Measurements from ENCODE around the gene GALNT15. TPM values are rescaled to one million over a fixed set of nuclear protein-coding genes. Genes with fewer than 3 reads are reported as not detected.

Gene GALNT15
- total and polyA plus RNA-seq, 11 donors = 0.96 to 81.1 (median 5.5) TPM

DNA sequence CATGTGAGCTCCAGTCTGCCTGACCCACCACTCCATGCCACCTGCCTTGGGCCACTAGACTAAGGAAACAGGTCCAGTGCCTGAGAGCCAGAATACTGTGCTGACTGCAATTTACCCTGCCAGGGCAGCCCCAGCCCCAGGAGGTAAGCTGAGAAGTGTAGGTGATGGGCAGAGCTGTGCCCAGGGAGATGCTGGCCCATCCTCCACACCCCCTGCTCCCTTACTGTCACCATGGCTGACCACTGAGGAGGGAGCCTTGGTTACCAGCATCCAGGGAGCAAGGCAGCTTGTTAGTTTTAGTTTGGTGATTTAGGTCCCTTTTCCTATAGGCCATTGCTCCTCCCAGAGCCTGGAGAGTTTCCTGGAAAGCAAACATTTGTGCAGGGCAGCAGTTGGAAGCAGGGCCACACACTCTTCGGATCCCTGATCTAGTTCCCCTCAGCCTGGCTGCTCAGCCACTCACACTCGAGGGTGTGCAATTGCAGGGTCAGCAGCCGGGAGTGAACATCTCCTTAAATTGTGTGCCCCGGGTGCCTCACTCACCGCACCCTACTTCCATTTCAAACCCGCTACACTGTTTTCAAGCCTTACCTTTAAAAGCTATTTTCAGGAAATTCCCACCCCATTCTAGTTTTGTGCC lies 2.0 kb downstream of the GALNT15 start:
- 56 to 78% (median 67%) methylated on average over 6 of the region's 6 CpGs for WGBS, 4 donors
- Histone ChIP-seq H3K27ac (peak overlapping the region in 5 of 12 donors; percentile 23 to 75 (median 50)), H3K4me1 (peaks cover 0 to 52% (median 29%) of the 10 kb centered on the region in 12 donors), H3K4me3 (peak overlapping the region; percentile 1 to 56 (median 32)), H3K36me3 (no peaks in the 10 kb centered on the region), H3K27me3 (no peaks in the 10 kb centered on the region), H3K9me3 (no peaks in the 10 kb centered on the region)
- no peak for ATAC-seq
- intact Hi-C loops (cut with DNase I) = loop anchor here (1.0 to 10.0 kb wide), 6 partner anchors 62 to 542 kb away; no protein-coding TSS in a partner anchor
- DNase-seq = no peak
- TF ChIP-seq POLR2A (IDR thresholded peaks at IDR 0.05) (no peak), CTCF (IDR thresholded peaks at IDR 0.05) (no peak)

- TF ChIP-seq CTCF (IDR thresholded peaks at IDR 0.05) = no peak
- Histone ChIP-seq H3K9me3 (no peaks in the 10 kb centered on the region), H3K4me1 (peaks cover 0 to 52% (median 29%) of the 10 kb centered on the region in 12 donors), H3K27ac (peak overlapping the region in 1 of 12 donors; percentile 75), H3K27me3 (no peaks in the 10 kb centered on the region), H3K36me3 (no peaks in the 10 kb centered on the region), H3K4me3 (peak overlapping the region in 11 of 12 donors; percentile 13 to 56 (median 33))
- ATAC-seq (no peak), DNase-seq (no peak)
- intact Hi-C loops (cut with DNase I) = loop anchor here (2.0 to 10.0 kb wide), 5 partner anchors 63 to 543 kb away; no protein-coding TSS in a partner anchor
- 82 to 92% (median 89%) methylated on average over 4 of the region's 4 CpGs for WGBS, 4 donors
These were observed 2.9 kb downstream of the GALNT15 start for GRCh38 chr3:16177382-16177781.

DNA sequence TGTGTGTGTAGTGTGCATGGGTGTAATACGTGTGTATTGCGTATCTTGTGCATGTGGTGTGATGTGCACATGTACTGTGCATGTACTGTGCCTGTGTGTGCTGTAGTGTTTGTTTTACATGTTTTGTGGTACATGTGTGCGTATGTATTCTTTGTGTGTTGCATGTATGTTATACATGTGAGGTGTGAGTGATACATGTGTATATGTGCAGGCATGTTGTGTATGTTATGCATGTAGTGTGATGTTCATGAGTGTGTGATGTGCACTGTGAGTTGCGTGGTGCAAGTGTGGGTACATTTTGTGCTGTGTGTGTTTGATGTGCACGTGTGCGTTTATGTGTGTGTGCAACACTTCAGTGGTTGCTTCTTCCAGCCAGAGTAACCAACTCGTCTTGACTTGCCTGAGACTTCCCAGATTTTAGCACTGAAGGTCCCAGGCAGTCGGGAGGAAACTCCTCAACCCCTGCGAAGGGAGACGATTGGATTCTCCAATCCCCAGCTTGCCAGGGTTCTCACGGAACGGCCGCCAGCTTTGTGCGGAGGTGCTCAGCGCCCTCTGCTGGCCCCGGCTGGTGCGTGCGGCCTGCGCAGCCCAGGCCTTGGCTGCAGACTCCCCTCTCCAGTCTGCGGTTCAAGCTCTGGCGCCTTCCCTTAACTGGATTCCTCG lies 3.6 kb downstream of the GALNT15 start:
- intact Hi-C loops (cut with DNase I) = loop anchor here (1.0 to 10.0 kb wide), 12 partner anchors 63 to 543 kb away; no protein-coding TSS in a partner anchor
- ATAC-seq = peak; percentile 45 to 78 (median 76)
- Histone ChIP-seq H3K27ac (peak overlapping the region in 2 of 12 donors; percentile 46 to 50), H3K4me1 (peaks cover 0 to 49% (median 29%) of the 10 kb centered on the region in 12 donors), H3K27me3 (no peaks in the 10 kb centered on the region), H3K4me3 (peak overlapping the region in 10 of 12 donors; percentile 3 to 56 (median 35)), H3K36me3 (no peaks in the 10 kb centered on the region), H3K9me3 (no peaks in the 10 kb centered on the region)
- peak; percentile 78 to 92 (median 84) for DNase-seq
- TF ChIP-seq POLR2A (IDR thresholded peaks at IDR 0.05) (peak in 1 of 2 donors; percentile 50), CTCF (IDR thresholded peaks at IDR 0.05) (peak; percentile 94 to 99 (median 96))
- WGBS, 4 donors = 21 to 75% (median 24%) methylated on average over 7 to 22 of the region's 22 CpGs

DNA sequence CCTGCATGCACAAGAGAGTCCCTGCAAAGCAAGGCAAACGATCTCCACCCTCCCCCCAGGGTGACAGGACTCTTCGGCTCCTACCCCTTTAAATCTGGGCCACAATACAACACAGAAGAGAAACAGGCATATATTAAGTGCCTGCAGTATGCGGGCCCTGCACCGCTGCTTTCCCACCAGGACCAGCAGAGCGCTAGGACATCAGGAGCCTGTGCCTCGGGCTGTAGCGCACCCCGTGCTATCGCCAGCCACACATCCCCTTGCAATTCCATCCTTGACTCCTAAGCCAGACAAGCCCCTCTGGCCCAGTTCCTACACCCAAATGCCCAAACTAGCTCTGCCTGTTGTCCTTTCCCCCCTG lies 4.1 kb downstream of the GALNT15 start:
- ATAC-seq = no peak
- 64 to 80% (median 69%) methylated on average over 5 to 9 of the region's 9 CpGs for WGBS, 4 donors
- no peaks in the 10 kb centered on the region for H3K36me3 ChIP-seq
- H3K4me1 ChIP-seq = peaks cover 0 to 48% (median 26%) of the 10 kb centered on the region in 12 donors
- H3K27ac ChIP-seq = peak overlapping the region in 1 of 12 donors; percentile 46
- intact Hi-C loops (cut with DNase I) = loop anchor here (1.0 to 10.0 kb wide), 12 partner anchors 64 to 544 kb away; no protein-coding TSS in a partner anchor
- no peaks in the 10 kb centered on the region for H3K9me3 ChIP-seq
- TF ChIP-seq POLR2A (IDR thresholded peaks at IDR 0.05) (no peak), CTCF (IDR thresholded peaks at IDR 0.05) (peak in 5 of 12 donors; percentile 7 to 22 (median 10))
- H3K27me3 ChIP-seq = no peaks in the 10 kb centered on the region
- no peak for DNase-seq
- H3K4me3 ChIP-seq = peak overlapping the region in 2 of 12 donors; percentile 37 to 56

Data from heart left ventricle (tissue), 16 donors.